ENCODE results near the gene CCDC152.
"Not testable (repeated sequence)": the region's sequence is repeated elsewhere in the genome, so short reads cannot be mapped to it uniquely, and the experiment has no call there.

Gene CCDC152

DNA sequence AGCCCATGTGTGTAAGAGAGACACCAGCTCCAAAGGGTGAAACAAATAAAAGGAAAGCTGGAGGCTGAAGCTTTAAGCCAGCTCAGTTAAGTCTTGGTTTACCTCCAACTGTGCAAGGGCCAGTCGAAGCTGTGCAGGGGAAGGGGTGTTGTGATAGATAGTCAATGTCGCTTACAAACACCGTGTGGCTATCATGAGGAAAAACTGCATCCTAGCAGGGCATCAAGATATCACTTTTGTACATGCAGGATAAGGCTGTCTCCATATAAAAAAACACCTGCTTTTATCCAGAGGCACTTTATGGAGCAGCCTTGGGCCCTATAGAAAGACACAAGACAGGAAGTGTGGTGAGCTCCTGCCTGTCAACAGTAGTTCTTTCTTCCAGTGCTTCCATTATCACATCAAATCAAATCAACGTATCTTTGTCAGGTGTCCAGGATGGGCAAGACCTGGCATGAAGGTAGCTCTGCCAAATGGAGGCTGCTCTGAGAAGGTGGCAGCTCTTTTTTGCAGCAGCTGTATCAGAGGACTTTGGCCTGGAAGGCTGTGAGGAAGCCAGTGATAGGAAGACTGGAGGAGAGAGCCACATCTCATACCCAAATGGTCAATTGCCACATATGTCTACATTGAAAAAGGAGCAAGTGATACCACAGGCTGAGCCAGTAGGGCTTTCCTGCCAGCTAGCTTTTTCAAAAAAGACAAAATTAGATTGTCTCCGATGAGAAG lies 84.4 kb downstream of the CCDC152 start:
- H3K36me3 ChIP-seq (ENCODE audit: control insufficient read depth, insufficient read depth, low read length) = no peaks in the 10 kb centered on the region
- WGBS (ENCODE audit: extremely low coverage, insufficient coverage, low lambda C conversion rate) = no CpG with 5 or more reads among the region's 5 CpGs
- H3K4me1 ChIP-seq (ENCODE audit: control insufficient read depth, low read depth, low read length) = no peaks in the 10 kb centered on the region
- H3K9ac ChIP-seq (ENCODE audit: low read length) = no peak overlapping the region
- H3K27me3 ChIP-seq (ENCODE audit: insufficient read depth, low read length, poor library complexity) = no peaks in the 10 kb centered on the region
- H4K8ac ChIP-seq (ENCODE audit: low read depth, low read length) = no peak overlapping the region
- H3K4me2 ChIP-seq (ENCODE audit: low read length) = no peak overlapping the region
- no peak overlapping the region for H3K56ac ChIP-seq (ENCODE audit: low read length)
- no peak overlapping the region for H3K4me3 ChIP-seq (ENCODE audit: low read length)
- H2BK5ac ChIP-seq (ENCODE audit: low read length) = no peak overlapping the region
- no peak overlapping the region for H2BK120ac ChIP-seq (ENCODE audit: low read depth, low read length)
- H4K5ac ChIP-seq (ENCODE audit: low read length) = no peak overlapping the region
- H3K27ac ChIP-seq (ENCODE audit: low read depth, low read length) = no peak overlapping the region
- no peaks in the 10 kb centered on the region for H3K79me1 ChIP-seq (ENCODE audit: low read length)
- no peak overlapping the region for H3K18ac ChIP-seq (ENCODE audit: low read length)
- H3K4ac ChIP-seq (ENCODE audit: low read depth, low read length) = no peak overlapping the region
- H2BK15ac ChIP-seq (replicated peaks; ENCODE audit: low read depth) = no peak overlapping the region
- no peak for DNase-seq
- no peak overlapping the region for H3K23ac ChIP-seq (ENCODE audit: low read length)
- no peak overlapping the region for H2AK5ac ChIP-seq (ENCODE audit: low read length)
- H3K79me2 ChIP-seq (ENCODE audit: control insufficient read depth, insufficient read depth, low read length) = no peaks in the 10 kb centered on the region

GRCh38 chr5:42842921-42843641 lies 86.5 kb downstream of the CCDC152 start:
- no peak overlapping the region for H2BK120ac ChIP-seq (ENCODE audit: low read depth, low read length)
- H3K9ac ChIP-seq (ENCODE audit: low read length) = no peak overlapping the region
- no peak overlapping the region for H2BK15ac ChIP-seq (replicated peaks; ENCODE audit: low read depth)
- no peaks in the 10 kb centered on the region for H3K79me2 ChIP-seq (ENCODE audit: control insufficient read depth, insufficient read depth, low read length)
- no peak overlapping the region for H2AK5ac ChIP-seq (ENCODE audit: low read length)
- no peak overlapping the region for H2BK5ac ChIP-seq (ENCODE audit: low read length)
- no peak overlapping the region for H3K56ac ChIP-seq (ENCODE audit: low read length)
- WGBS (ENCODE audit: extremely low coverage, insufficient coverage, low lambda C conversion rate) = no CpG with 5 or more reads among the region's 4 CpGs
- no peak overlapping the region for H3K4ac ChIP-seq (ENCODE audit: low read depth, low read length)
- H4K8ac ChIP-seq (ENCODE audit: low read depth, low read length) = no peak overlapping the region
- no peak overlapping the region for H3K4me3 ChIP-seq (ENCODE audit: low read length)
- DNase-seq = no peak
- H3K18ac ChIP-seq (ENCODE audit: low read length) = no peak overlapping the region
- H3K27me3 ChIP-seq (ENCODE audit: insufficient read depth, low read length, poor library complexity) = no peaks in the 10 kb centered on the region
- no peaks in the 10 kb centered on the region for H3K36me3 ChIP-seq (ENCODE audit: control insufficient read depth, insufficient read depth, low read length)
- H3K4me2 ChIP-seq (ENCODE audit: low read length) = no peak overlapping the region
- no peaks in the 10 kb centered on the region for H3K4me1 ChIP-seq (ENCODE audit: control insufficient read depth, low read depth, low read length)
- no peak overlapping the region for H3K27ac ChIP-seq (ENCODE audit: low read depth, low read length)
- H3K23ac ChIP-seq (ENCODE audit: low read length) = no peak overlapping the region
- no peaks in the 10 kb centered on the region for H3K79me1 ChIP-seq (ENCODE audit: low read length)
- H4K5ac ChIP-seq (ENCODE audit: low read length) = no peak overlapping the region

GRCh38 chr5:42843675-42844292 lies 87.2 kb downstream of the CCDC152 start:
- H2BK5ac ChIP-seq (ENCODE audit: low read length) = no peak overlapping the region
- no CpG with 5 or more reads among the region's 3 CpGs for WGBS (ENCODE audit: extremely low coverage, insufficient coverage, low lambda C conversion rate)
- no peaks in the 10 kb centered on the region for H3K79me2 ChIP-seq (ENCODE audit: control insufficient read depth, insufficient read depth, low read length)
- H3K27me3 ChIP-seq (ENCODE audit: insufficient read depth, low read length, poor library complexity) = no peaks in the 10 kb centered on the region
- no peak overlapping the region for H3K23ac ChIP-seq (ENCODE audit: low read length)
- H3K4ac ChIP-seq (ENCODE audit: low read depth, low read length) = no peak overlapping the region
- no peaks in the 10 kb centered on the region for H3K4me1 ChIP-seq (ENCODE audit: control insufficient read depth, low read depth, low read length)
- no peak for DNase-seq
- H2BK15ac ChIP-seq (replicated peaks; ENCODE audit: low read depth) = no peak overlapping the region
- H3K4me3 ChIP-seq (ENCODE audit: low read length) = no peak overlapping the region
- no peak overlapping the region for H3K9ac ChIP-seq (ENCODE audit: low read length)
- H2BK120ac ChIP-seq (ENCODE audit: low read depth, low read length) = no peak overlapping the region
- no peak overlapping the region for H4K5ac ChIP-seq (ENCODE audit: low read length)
- H3K18ac ChIP-seq (ENCODE audit: low read length) = no peak overlapping the region
- no peak overlapping the region for H2AK5ac ChIP-seq (ENCODE audit: low read length)
- H3K79me1 ChIP-seq (ENCODE audit: low read length) = no peaks in the 10 kb centered on the region
- no peak overlapping the region for H3K27ac ChIP-seq (ENCODE audit: low read depth, low read length)
- H3K4me2 ChIP-seq (ENCODE audit: low read length) = no peak overlapping the region
- H3K56ac ChIP-seq (ENCODE audit: low read length) = no peak overlapping the region
- H3K36me3 ChIP-seq (ENCODE audit: control insufficient read depth, insufficient read depth, low read length) = no peaks in the 10 kb centered on the region
- H4K8ac ChIP-seq (ENCODE audit: low read depth, low read length) = no peak overlapping the region

DNA sequence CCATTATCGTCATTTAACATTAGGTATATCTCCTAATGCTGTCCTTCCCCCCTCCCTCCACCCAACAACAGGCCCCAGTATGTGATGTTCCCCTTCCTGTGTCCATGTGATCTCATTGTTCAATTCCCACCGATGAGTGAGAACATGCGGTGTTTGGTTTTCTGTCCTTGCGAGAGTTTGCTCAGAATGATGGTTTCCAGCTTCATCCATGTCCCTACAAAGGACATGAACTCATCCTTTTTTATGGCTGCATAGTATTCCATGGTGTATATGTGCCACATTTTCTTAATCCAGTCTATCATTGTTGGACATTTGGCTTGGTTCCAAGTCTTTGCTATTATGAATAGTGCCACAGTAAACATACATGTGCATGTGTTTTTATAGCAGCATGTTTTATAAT lies 87.8 kb downstream of the CCDC152 start:
- H3K79me2 ChIP-seq (ENCODE audit: control insufficient read depth, insufficient read depth, low read length); H4K8ac ChIP-seq (ENCODE audit: low read depth, low read length); H2BK15ac ChIP-seq (replicated peaks; ENCODE audit: low read depth); H3K27ac ChIP-seq (ENCODE audit: low read depth, low read length); H3K36me3 ChIP-seq (ENCODE audit: control insufficient read depth, insufficient read depth, low read length); H3K4ac ChIP-seq (ENCODE audit: low read depth, low read length); H3K27me3 ChIP-seq (ENCODE audit: insufficient read depth, low read length, poor library complexity); H3K4me2 ChIP-seq (ENCODE audit: low read length); H3K4me1 ChIP-seq (ENCODE audit: control insufficient read depth, low read depth, low read length); H3K56ac ChIP-seq (ENCODE audit: low read length); H3K4me3 ChIP-seq (ENCODE audit: low read length); H4K5ac ChIP-seq (ENCODE audit: low read length); H2AK5ac ChIP-seq (ENCODE audit: low read length); H2BK5ac ChIP-seq (ENCODE audit: low read length); DNase-seq; H3K9ac ChIP-seq (ENCODE audit: low read length); H3K18ac ChIP-seq (ENCODE audit: low read length); H3K23ac ChIP-seq (ENCODE audit: low read length); H2BK120ac ChIP-seq (ENCODE audit: low read depth, low read length); H3K79me1 ChIP-seq (ENCODE audit: low read length): not testable (repeated sequence)
- no CpG with 5 or more reads among the region's 4 CpGs for WGBS (ENCODE audit: extremely low coverage, insufficient coverage, low lambda C conversion rate)

DNA sequence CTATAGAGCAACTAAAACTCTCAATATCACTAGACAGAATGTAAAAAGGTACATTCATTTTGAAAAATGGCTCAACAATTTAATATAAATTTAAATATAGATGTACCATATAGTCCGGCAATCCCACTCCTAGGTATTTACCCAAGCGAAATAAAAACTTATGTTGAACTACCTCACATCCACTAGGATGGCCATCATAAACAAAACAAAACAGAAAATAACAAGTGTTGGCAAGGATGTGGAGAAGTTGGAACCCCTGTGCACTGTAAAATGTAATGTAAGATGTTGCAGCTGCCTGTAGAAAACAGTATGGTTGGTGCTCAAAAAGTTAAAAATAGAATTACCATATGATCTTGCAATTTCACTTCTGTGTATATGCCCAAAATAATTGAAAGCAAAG lies 91.9 kb downstream of the CCDC152 start:
- Histone ChIP-seq H4K5ac (ENCODE audit: low read length) (no peak overlapping the region), H2BK120ac (ENCODE audit: low read depth, low read length) (no peak overlapping the region), H3K23ac (ENCODE audit: low read length) (no peak overlapping the region), H3K9ac (ENCODE audit: low read length) (no peak overlapping the region), H4K8ac (ENCODE audit: low read depth, low read length) (no peak overlapping the region), H3K56ac (ENCODE audit: low read length) (no peak overlapping the region), H3K4me2 (ENCODE audit: low read length) (no peak overlapping the region), H2AK5ac (ENCODE audit: low read length) (no peak overlapping the region), H3K27ac (ENCODE audit: low read depth, low read length) (no peak overlapping the region), H3K4me3 (ENCODE audit: low read length) (no peak overlapping the region), H2BK5ac (ENCODE audit: low read length) (no peak overlapping the region), H3K79me1 (ENCODE audit: low read length) (no peaks in the 10 kb centered on the region), H3K4ac (ENCODE audit: low read depth, low read length) (no peak overlapping the region), H3K18ac (ENCODE audit: low read length) (no peak overlapping the region), H3K4me1 (ENCODE audit: control insufficient read depth, low read depth, low read length) (no peaks in the 10 kb centered on the region), H3K27me3 (ENCODE audit: insufficient read depth, low read length, poor library complexity) (no peaks in the 10 kb centered on the region), H2BK15ac (replicated peaks; ENCODE audit: low read depth) (no peak overlapping the region), H3K79me2 (ENCODE audit: control insufficient read depth, insufficient read depth, low read length) (no peaks in the 10 kb centered on the region), H3K36me3 (ENCODE audit: control insufficient read depth, insufficient read depth, low read length) (no peaks in the 10 kb centered on the region)
- DNase-seq = no peak
- WGBS (ENCODE audit: extremely low coverage, insufficient coverage, low lambda C conversion rate) = no CpG with 5 or more reads among the region's 2 CpGs
